Small intestine (tissue), 7 donors: ENCODE results near the gene CEP250. TPM values are rescaled to one million over a fixed set of nuclear protein-coding genes. Genes with fewer than 3 reads are reported as not detected.
"Not testable (repeated sequence)": the region's sequence is repeated elsewhere in the genome, so short reads cannot be mapped to it uniquely, and the experiment has no call there.

Experiments
- DNase-seq, 2 donors: peaks; one replicate each; pipeline versions ENCODE4 v3.0.0 to v3.0.0-alpha.2; 2013
- FAIRE-seq: peaks from 2 replicates; lab custom pipeline; 2012; peaks lifted over from hg19 to GRCh38; lab: Jason Lieb, UNC
- H3K27ac ChIP-seq, 3 donors: one replicate each; pipeline ENCODE4 v1.5.1; 2013; ENCODE audit warnings: low read length in 2 of 3, mild to moderate bottlenecking in 2 of 3, control low read depth in 1 of 3, inconsistent platforms in 1 of 3, low read depth in 1 of 3, moderate library complexity in 1 of 3
- H3K27me3 ChIP-seq, 3 donors: one replicate each; pipeline ENCODE4 v1.6.1; 2013; ENCODE audit warnings: low read length in 3 of 3, inconsistent platforms in 1 of 3; ENCODE audit not compliant: control insufficient read depth in 3 of 3, insufficient read depth in 3 of 3
- H3K36me3 ChIP-seq, 3 donors: one replicate each; pipeline ENCODE4 v1.6.1; 2013; ENCODE audit warnings: low read length in 3 of 3, inconsistent platforms in 1 of 3, low read depth in 1 of 3, mild to moderate bottlenecking in 1 of 3, moderate library complexity in 1 of 3; ENCODE audit not compliant: control insufficient read depth in 3 of 3, insufficient read depth in 2 of 3
- H3K4me1 ChIP-seq, 3 donors: one replicate each; pipeline ENCODE4 v1.6.1; 2013; ENCODE audit warnings: low read length in 2 of 3, inconsistent platforms in 1 of 3, low read depth in 1 of 3, mild to moderate bottlenecking in 1 of 3, moderate library complexity in 1 of 3; ENCODE audit not compliant: control insufficient read depth in 3 of 3, insufficient read depth in 2 of 3
- H3K4me3 ChIP-seq, 3 donors: one replicate each; pipeline ENCODE4 v1.5.1; 2013; ENCODE audit warnings: low read length in 3 of 3, control low read depth in 1 of 3, inconsistent platforms in 1 of 3, low read depth in 1 of 3, mild to moderate bottlenecking in 1 of 3, moderate library complexity in 1 of 3
- H3K9me3 ChIP-seq, 2 donors: one replicate each; pipeline ENCODE4 v1.6.1; 2013; ENCODE audit warnings: low read depth in 1 of 2, low read length in 1 of 2; ENCODE audit not compliant: control insufficient read depth in 2 of 2, insufficient read depth in 1 of 2
- WGBS, 3 donors: extraction: QIAGEN DNeasy Blood & Tissue Kit; methylation state at CpG; one replicate each; pipeline ENCODE4 v1.1.7; 2013; 5-methylcytosine and 5-hydroxymethylcytosine counted together
- polyA plus RNA-seq, 4 donors: library from polyadenylated mRNA; stranded (reverse) in 3 of 4; unstranded in 1 of 4; fragments of 200-250 nt in 3 of 4; fragments of 120-200 nt in 1 of 4; gene quantifications; one replicate each; pipeline versions ENCODE4 v1.2.1 to v1.2.3, GENCODE V29; 2013
- donor health status: healthy with polysubstance abuse.
- donor health status: control.
- donor health status: control.
- donor health status: Bipolar disorder and iron deficiency.
- donor health status: healthy.

CEP250 gene
- polyA plus RNA-seq, 4 donors, result 3.0 to 31.7 (median 8.8) TPM

DNA sequence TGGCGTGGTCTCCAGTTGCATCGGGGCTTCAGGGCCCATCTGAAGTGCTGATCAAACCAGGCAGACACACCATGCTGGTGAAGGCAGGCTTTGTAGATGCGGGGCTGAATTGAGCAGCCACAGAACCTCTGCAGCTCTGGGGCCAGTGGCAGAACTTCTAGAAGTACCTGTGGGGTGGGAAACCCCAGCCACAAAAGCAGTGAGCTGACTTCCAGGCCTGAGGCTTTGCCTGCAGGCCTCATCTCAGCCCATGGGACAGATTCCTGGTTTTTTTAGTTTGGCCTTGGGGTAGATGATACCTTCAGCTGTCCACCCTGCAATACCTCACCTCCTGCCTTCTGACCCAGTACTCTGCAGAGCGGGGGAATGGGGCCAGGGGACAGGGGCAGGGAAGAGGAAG lies 59.9 kb downstream of the CEP250 start:
- Histone ChIP-seq H3K27ac (no peak overlapping the region), H3K4me1 (no peaks in the 10 kb centered on the region), H3K9me3 (no peaks in the 10 kb centered on the region), H3K27me3 (no peaks in the 10 kb centered on the region), H3K36me3 (peaks cover 4 to 49% (median 9%) of the 10 kb centered on the region in 3 donors), H3K4me3 (no peak overlapping the region)
- no peak for FAIRE-seq
- no peak for DNase-seq
- WGBS, 3 donors, result 95 to 100% (median 96%) methylated on average over 4 of the region's 4 CpGs

DNA sequence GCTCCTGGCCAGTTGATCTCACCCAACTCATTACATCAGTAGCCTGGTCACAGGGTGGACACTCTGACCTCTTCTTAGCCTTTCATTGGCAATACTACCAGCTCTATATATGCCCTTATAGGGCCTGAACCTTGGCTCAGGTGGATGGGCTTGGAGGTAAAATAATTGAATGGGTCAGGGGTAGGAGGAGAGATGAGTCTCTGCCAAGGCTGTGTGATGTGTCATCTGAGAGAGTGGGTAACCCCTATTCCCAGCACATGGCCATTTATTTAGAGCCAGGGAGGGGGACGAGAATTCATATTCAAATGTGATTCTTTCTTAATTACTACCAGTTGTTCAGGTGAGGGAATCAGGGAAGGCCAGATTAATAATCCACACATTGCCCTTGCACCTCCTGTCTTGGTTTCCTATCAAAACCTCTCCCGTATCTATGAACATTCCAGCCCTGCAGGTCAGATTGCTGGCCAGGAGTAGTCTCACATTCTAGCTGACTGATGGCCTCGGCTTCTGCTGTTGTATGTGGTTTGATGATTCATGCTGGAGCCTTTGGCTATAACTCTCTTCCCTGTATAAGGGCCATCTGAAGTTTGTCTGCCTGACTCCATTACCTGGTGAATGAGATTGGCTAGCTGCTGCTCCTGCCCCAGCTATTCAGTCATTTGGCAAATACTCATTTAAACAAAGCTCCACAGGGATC lies 60.7 kb downstream of the CEP250 start:
- H3K4me1 ChIP-seq, result no peaks in the 10 kb centered on the region
- H3K27ac ChIP-seq, result no peak overlapping the region
- no peaks in the 10 kb centered on the region for H3K9me3 ChIP-seq
- DNase-seq, result no peak
- no peak for FAIRE-seq
- WGBS, 3 donors, result 78 to 82% (median 80%) methylated on average over 3 of the region's 3 CpGs
- H3K36me3 ChIP-seq, result peaks cover 4 to 44% (median 8%) of the 10 kb centered on the region in 3 donors
- H3K4me3 ChIP-seq, result no peak overlapping the region
- no peaks in the 10 kb centered on the region for H3K27me3 ChIP-seq

GRCh38 chr20:35517125-35517524 lies 61.7 kb downstream of the CEP250 start:
- H3K4me3 ChIP-seq, result no peak overlapping the region
- no peak for FAIRE-seq
- no peak overlapping the region for H3K27ac ChIP-seq
- DNase-seq, result no peak
- no peaks in the 10 kb centered on the region for H3K4me1 ChIP-seq
- WGBS, 3 donors, result 19 to 75% (median 53%) methylated on average over 1 of the region's 1 CpG
- H3K27me3 ChIP-seq, result no peaks in the 10 kb centered on the region
- H3K36me3 ChIP-seq, result peaks cover 0 to 34% (median 8%) of the 10 kb centered on the region in 3 donors
- no peaks in the 10 kb centered on the region for H3K9me3 ChIP-seq

DNA sequence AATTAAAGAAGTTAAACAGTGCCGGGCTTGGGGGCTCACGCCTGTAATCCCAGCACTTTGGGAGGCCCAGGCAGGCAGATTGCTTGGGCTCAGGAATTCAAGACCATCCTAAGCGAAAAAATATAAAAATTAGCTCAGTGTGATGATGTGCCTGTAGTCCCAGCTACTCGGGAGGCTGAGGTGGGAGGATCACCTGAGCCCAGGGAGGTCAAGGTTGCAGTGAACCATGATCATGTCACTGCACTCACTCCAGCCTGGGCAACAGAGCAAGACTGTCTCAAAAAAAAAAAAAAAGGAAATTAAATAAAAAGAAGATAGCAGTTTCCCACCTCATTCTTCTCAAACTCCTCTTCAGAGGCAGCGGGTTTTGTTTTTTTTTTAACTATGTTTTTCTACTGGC lies 62.4 kb downstream of the CEP250 start:
- not testable (repeated sequence) for FAIRE-seq

GRCh38 chr20:35518955-35519354 lies 63.6 kb downstream of the CEP250 start:
- H3K27ac ChIP-seq, result no peak overlapping the region
- H3K27me3 ChIP-seq, result no peaks in the 10 kb centered on the region
- no peaks in the 10 kb centered on the region for H3K9me3 ChIP-seq
- H3K4me3 ChIP-seq, result no peak overlapping the region
- H3K4me1 ChIP-seq, result no peaks in the 10 kb centered on the region
- FAIRE-seq (no peak), DNase-seq (no peak)
- 79 to 83% (median 82%) methylated on average over 9 of the region's 9 CpGs for WGBS, 3 donors
- peaks cover 0 to 16% (median under 1%) of the 10 kb centered on the region in 3 donors for H3K36me3 ChIP-seq

More for the DNA sequence above, 62.4 kb downstream of the CEP250 start:
- not testable (repeated sequence) for H3K4me1 ChIP-seq, H3K27me3 ChIP-seq, DNase-seq, H3K4me3 ChIP-seq, H3K9me3 ChIP-seq, H3K27ac ChIP-seq
- H3K36me3 ChIP-seq, result peaks cover 0 to 27% (median 8%) of the 10 kb centered on the region in 3 donors
- WGBS, 3 donors, result 90 to 98% (median 96%) methylated on average over 5 of the region's 5 CpGs

- Histone ChIP-seq H3K4me3 (no peak overlapping the region), H3K9me3 (peaks cover 0 to 2% of the 10 kb centered on the region in 2 donors), H3K27me3 (no peaks in the 10 kb centered on the region), H3K4me1 (no peaks in the 10 kb centered on the region), H3K36me3 (no peaks in the 10 kb centered on the region), H3K27ac (no peak overlapping the region)
- FAIRE-seq (no peak), DNase-seq (peak; percentile 12 to 21)
- WGBS, 3 donors, result 63 to 74% (median 69%) methylated on average over 6 of the region's 6 CpGs
These were observed 68.0 kb downstream of the CEP250 start for GRCh38 chr20:35523298-35523888.

DNA sequence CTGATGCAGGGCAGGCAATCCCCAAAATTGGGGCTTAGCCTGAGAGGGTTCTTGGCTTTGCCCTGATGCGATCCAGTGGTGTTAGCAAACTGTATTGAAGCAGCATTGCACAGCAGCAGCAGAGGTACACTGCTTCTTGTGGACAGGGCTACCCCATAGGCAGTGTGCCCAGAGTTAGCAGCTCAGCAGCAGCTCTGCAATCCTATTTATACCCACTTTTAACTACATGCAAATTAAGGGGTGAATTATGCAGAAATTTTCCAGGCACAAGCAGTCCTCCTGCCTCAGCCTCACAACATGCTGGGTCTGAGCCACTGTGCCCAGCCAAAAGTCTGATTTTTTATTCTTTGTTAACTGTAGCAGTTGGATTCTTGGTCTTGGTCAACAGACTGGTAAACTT lies 70.2 kb downstream of the CEP250 start:
- no peaks in the 10 kb centered on the region for H3K36me3 ChIP-seq
- H3K4me3 ChIP-seq, result no peak overlapping the region
- 91 to 100% (median 93%) methylated on average over 1 of the region's 1 CpG for WGBS, 3 donors
- DNase-seq, result no peak
- FAIRE-seq, result no peak
- H3K4me1 ChIP-seq, result no peaks in the 10 kb centered on the region
- no peaks in the 10 kb centered on the region for H3K27me3 ChIP-seq
- peaks cover 0 to 2% of the 10 kb centered on the region in 2 donors for H3K9me3 ChIP-seq
- H3K27ac ChIP-seq, result no peak overlapping the region

DNA sequence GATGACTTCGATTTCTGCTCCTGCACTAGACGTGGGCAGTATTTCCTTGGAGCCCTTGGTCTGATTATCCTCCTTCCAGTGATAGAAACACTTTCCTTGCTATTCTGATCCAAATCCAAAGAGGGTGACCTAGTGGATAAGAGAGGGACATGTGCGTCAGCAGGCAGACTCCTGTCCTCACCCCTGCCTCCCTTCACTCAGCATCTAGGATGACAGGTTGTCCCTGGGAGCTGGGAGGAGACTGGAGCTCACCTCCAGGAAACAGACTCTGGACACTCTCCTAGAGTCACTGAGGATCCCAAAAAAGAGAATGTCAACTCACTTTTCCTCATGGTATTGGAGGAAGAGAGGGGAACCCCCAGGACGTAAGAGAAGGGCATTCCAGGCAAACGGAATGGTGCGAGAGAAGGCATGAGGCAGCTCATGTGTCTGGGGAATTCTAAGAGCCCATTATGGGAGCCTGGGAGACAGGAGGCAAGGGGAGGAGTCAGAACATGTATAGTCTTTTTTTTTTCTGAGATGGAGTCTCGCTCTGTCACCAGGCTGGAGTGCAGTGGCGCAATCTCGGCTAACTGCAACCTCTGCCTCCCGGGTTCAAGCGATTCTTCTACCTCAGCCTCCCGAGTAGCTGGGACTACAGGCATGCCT lies 71.8 kb downstream of the CEP250 start:
- no peak overlapping the region for H3K27ac ChIP-seq
- no peak for FAIRE-seq
- H3K4me3 ChIP-seq, result no peak overlapping the region
- DNase-seq, result no peak
- no peaks in the 10 kb centered on the region for H3K36me3 ChIP-seq
- H3K27me3 ChIP-seq, result no peaks in the 10 kb centered on the region
- H3K4me1 ChIP-seq, result no peaks in the 10 kb centered on the region
- peaks cover 0 to 2% of the 10 kb centered on the region in 2 donors for H3K9me3 ChIP-seq
- WGBS, 3 donors, result 86 to 90% (median 89%) methylated on average over 12 of the region's 12 CpGs
